PC-3 (cell line): ENCODE measurements around the gene ARRB2. TPM values are rescaled to one million over a fixed set of nuclear protein-coding genes. Genes with fewer than 3 reads are reported as not detected.

Source experiments
- ATAC-seq: fragments of 200-7000 bp; cut with Tn5 transposase; 2 replicates; pipeline ENCODE4 v1.9.1; 2020; ENCODE audit warnings: mild to moderate bottlenecking, moderate library complexity
- BruUV-seq: library from RNA; stranded (reverse); fragments of 400-500 nt; replicated peaks from 2 replicates; lab custom pipeline; 2021; lab: Mats Ljungman, UMichigan
- CTCF ChIA-PET: fragments of 300-600 bp; sonication (Branson Sonifier 250); formaldehyde crosslinking; loops from one replicate; lab custom pipeline; 2022; ENCODE audit warnings: antibody characterized with exemption; lab: Charles Lee
- POLR2A ChIA-PET: fragments of 300-600 bp; sonication (Branson Sonifier 250); formaldehyde crosslinking; loops from one replicate; lab custom pipeline; 2022; ENCODE audit warnings: antibody characterized with exemption; ENCODE audit not compliant: unreplicated experiment; lab: Charles Lee
- DNase-seq: peaks from one replicate; pipeline ENCODE4 v3.0.0-alpha.2; 2015
- H2AFZ ChIP-seq: fragments of 300-600 bp; sonication (generic); 2 replicates; pipeline ENCODE4 v1.6.0; 2016; ENCODE audit warnings: antibody characterized with exemption, low read length
- H3F3A ChIP-seq: fragments of 300-600 bp; sonication (generic); one replicate; pipeline ENCODE4 v1.6.0; 2017; ENCODE audit warnings: antibody characterized with exemption, low read length, control low read depth, mild to moderate bottlenecking; ENCODE audit not compliant: unreplicated experiment
- H3K27ac ChIP-seq: fragments of 300-600 bp; sonication (generic); 2 replicates; pipeline ENCODE4 v1.5.1; 2016; ENCODE audit warnings: mild to moderate bottlenecking, low read length
- H3K27me3 ChIP-seq: fragments of 300-600 bp; sonication (generic); 2 replicates; pipeline ENCODE4 v1.6.1; 2016; ENCODE audit warnings: low read length, mixed read lengths
- H3K36me3 ChIP-seq: fragments of 300-600 bp; sonication (generic); 2 replicates; pipeline ENCODE4 v1.6.1; 2016; ENCODE audit warnings: low read depth, mixed run types, low read length, mixed read lengths
- H3K4me1 ChIP-seq: fragments of 300-600 bp; sonication (generic); 2 replicates; pipeline ENCODE4 v1.5.1; 2016; ENCODE audit warnings: low read length; ENCODE audit not compliant: insufficient read depth
- H3K4me2 ChIP-seq: fragments of 300-600 bp; sonication (generic); 2 replicates; pipeline ENCODE4 v1.6.0; 2016; ENCODE audit warnings: low read length
- H3K4me3 ChIP-seq: fragments of 300-600 bp; sonication (generic); 2 replicates; pipeline ENCODE4 v1.5.1; 2016; ENCODE audit warnings: mild to moderate bottlenecking, low read length, mixed read lengths
- H3K79me2 ChIP-seq: fragments of 300-600 bp; sonication (generic); 2 replicates; pipeline ENCODE4 v1.6.1; 2017; ENCODE audit warnings: low read length, mixed read lengths
- H3K9ac ChIP-seq: fragments of 300-600 bp; sonication (generic); 2 replicates; pipeline ENCODE4 v1.6.0; 2016; ENCODE audit warnings: mild to moderate bottlenecking, low read length
- H3K9me2 ChIP-seq: fragments of 300-600 bp; sonication (generic); replicated peaks from 2 replicates; pipeline ENCODE4 v1.6.1; 2016; ENCODE audit warnings: mixed run types, low read length, mixed read lengths
- H3K9me3 ChIP-seq: fragments of 300-600 bp; sonication (generic); 2 replicates; pipeline ENCODE4 v1.6.1; 2016; ENCODE audit warnings: low read length, mixed read lengths
- H4K20me1 ChIP-seq: fragments of 300-600 bp; sonication (generic); 2 replicates; pipeline ENCODE4 v1.6.1; 2016; ENCODE audit warnings: low read length, mixed read lengths
- EZH2 ChIP-seq: fragments of 300-600 bp; sonication (generic); IDR thresholded peaks from one replicate; pipeline ENCODE4 v1.6.1; 2017; ENCODE audit warnings: antibody characterized with exemption, mild to moderate bottlenecking, low read length; ENCODE audit not compliant: unreplicated experiment
- EZH2phosphoT487 ChIP-seq: fragments of 300-600 bp; sonication (generic); IDR thresholded peaks from 2 replicates; pipeline ENCODE4 v1.6.1; 2018; ENCODE audit warnings: mild to moderate bottlenecking, antibody characterized with exemption, low read length, borderline replicate concordance
- intact Hi-C: fragments of 100-400 bp; cut with micrococcal nuclease; formaldehyde crosslinking; loops from 2 replicates; pipeline ENCODE4 v1.9.0; 2023
- total RNA-seq: library from RNA; depleted of rRNA; stranded (reverse); fragments of >200 nt; gene quantifications from 2 replicates; pipeline ENCODE4 v1.2.3, GENCODE V29; 2014; rRNA removed
- TF ChIP-seq, protein P1 (sequence below): fragments of 300-600 bp; sonication (generic); conservative IDR thresholded peaks from 2 replicates; pipeline ENCODE4 v1.5.1; 2017; ENCODE audit warnings: antibody characterized with exemption, low read depth, mild to moderate bottlenecking, low read length

ARRB2 gene
- total RNA-seq, 1 experiment from 2014 or later, result 28.1 TPM

DNA sequence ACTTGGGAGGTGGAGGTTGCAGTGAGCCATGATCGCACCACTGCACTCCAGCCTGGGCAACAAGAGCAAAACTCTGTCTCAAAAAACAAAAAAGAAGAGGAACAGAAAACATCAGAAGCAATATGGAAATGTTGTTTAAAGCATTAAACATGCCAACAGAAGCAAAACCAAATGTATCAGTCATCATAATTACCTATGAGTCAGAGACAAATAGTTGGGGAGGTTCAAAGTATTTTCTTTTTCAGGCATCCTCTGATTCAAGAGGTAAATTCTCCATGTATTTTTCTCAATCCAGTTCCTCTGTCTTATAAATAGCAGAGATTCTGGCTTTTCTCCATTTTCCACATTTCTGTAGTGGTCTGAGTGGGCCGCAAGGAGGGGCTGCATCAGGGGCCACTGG is 59.2 kb downstream of the ARRB2 start:
- Histone ChIP-seq H3K4me2 (0 out of 2 replicates have a peak overlapping the region, but pooled peaks have one; percentile 10), H3K36me3 (no peaks in the 10 kb centered on the region), H3K9me2 (no peaks in the 10 kb centered on the region), H3K9me3 (no peaks in the 10 kb centered on the region), H2AFZ (no peak overlapping the region), H3K4me3 (no peak overlapping the region), H3K27ac (no peak overlapping the region), H3K27me3 (no peaks in the 10 kb centered on the region), H3K9ac (no peak overlapping the region), H3K79me2 (no peaks in the 10 kb centered on the region), H4K20me1 (no peaks in the 10 kb centered on the region), H3F3A (no peaks in the 10 kb centered on the region), H3K4me1 (peaks cover 12% of the 10 kb centered on the region)
- CTCF ChIA-PET, result no interaction called here
- POLR2A ChIA-PET, result no interaction called here
- peak; percentile 59 for ATAC-seq
- BruUV-seq, result no TSS peak
- peak; percentile 62 for DNase-seq
- no peak for TF ChIP-seq EZH2phosphoT487
- TF ChIP-seq, protein P1, sequence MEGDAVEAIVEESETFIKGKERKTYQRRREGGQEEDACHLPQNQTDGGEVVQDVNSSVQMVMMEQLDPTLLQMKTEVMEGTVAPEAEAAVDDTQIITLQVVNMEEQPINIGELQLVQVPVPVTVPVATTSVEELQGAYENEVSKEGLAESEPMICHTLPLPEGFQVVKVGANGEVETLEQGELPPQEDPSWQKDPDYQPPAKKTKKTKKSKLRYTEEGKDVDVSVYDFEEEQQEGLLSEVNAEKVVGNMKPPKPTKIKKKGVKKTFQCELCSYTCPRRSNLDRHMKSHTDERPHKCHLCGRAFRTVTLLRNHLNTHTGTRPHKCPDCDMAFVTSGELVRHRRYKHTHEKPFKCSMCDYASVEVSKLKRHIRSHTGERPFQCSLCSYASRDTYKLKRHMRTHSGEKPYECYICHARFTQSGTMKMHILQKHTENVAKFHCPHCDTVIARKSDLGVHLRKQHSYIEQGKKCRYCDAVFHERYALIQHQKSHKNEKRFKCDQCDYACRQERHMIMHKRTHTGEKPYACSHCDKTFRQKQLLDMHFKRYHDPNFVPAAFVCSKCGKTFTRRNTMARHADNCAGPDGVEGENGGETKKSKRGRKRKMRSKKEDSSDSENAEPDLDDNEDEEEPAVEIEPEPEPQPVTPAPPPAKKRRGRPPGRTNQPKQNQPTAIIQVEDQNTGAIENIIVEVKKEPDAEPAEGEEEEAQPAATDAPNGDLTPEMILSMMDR, result no peak
- no peak for TF ChIP-seq EZH2
- intact Hi-C loops, result no loop called here

Other genes starting within 250 kb of the ARRB2 start
- 2.6 and 7.9 TPM in 2 replicates for gene SPNS2, start 211.8 kb upstream of the ARRB2 start, total RNA-seq
- 155 and 171 TPM in 2 replicates for gene MYBBP1A, start 155.2 kb upstream of the ARRB2 start, total RNA-seq
- gene GGT6, start 150.1 kb upstream of the ARRB2 start, total RNA-seq, result not detected in 2 replicates
- gene SMTNL2, start 126.1 kb upstream of the ARRB2 start, total RNA-seq, result not detected in 2 replicates
- gene ALOX15, start 69.0 kb upstream of the ARRB2 start, total RNA-seq, result 0.81 TPM in 1 of 2 replicates, not detected in the other
- gene PELP1, start 6.5 kb upstream of the ARRB2 start, total RNA-seq, result 35.1 and 37.6 TPM in 2 replicates
- 25.4 and 28.9 TPM in 2 replicates for gene MED11, start 20.8 kb downstream of the ARRB2 start, total RNA-seq
- 0.51 and 0.58 TPM in 2 replicates for gene ZMYND15, start 29.2 kb downstream of the ARRB2 start, total RNA-seq
- gene CXCL16, start 29.3 kb downstream of the ARRB2 start, total RNA-seq, result 22.1 and 38.7 TPM in 2 replicates
- not detected in 2 replicates for gene TM4SF5, start 61.3 kb downstream of the ARRB2 start, total RNA-seq
- gene VMO1, start 75.7 kb downstream of the ARRB2 start, total RNA-seq, result 1.2 and 3.1 TPM in 2 replicates
- gene GLTPD2, start 78.3 kb downstream of the ARRB2 start, total RNA-seq, result 0.98 TPM in 1 of 2 replicates, not detected in the other
- 281 and 405 TPM in 2 replicates for gene PSMB6, start 85.5 kb downstream of the ARRB2 start, total RNA-seq
- 24.3 and 27.3 TPM in 2 replicates for gene PLD2, start 96.5 kb downstream of the ARRB2 start, total RNA-seq
- 44.5 and 64.8 TPM in 2 replicates for gene MINK1, start 122.7 kb downstream of the ARRB2 start, total RNA-seq
- gene C17orf107, start 188.9 kb downstream of the ARRB2 start, total RNA-seq, result 0.35 and 0.36 TPM in 2 replicates
- gene CHRNE, start 192.5 kb downstream of the ARRB2 start, total RNA-seq, result 0.11 TPM in 1 of 2 replicates, not detected in the other
- not detected in 2 replicates for gene GP1BA, start 221.6 kb downstream of the ARRB2 start, total RNA-seq
- gene SLC25A11, start 229.4 kb downstream of the ARRB2 start, total RNA-seq, result 64.3 and 72.1 TPM in 2 replicates
- 37.8 and 43.1 TPM in 2 replicates for gene RNF167, start 229.6 kb downstream of the ARRB2 start, total RNA-seq
- 1,914 and 2,339 TPM in 2 replicates for gene PFN1, start 237.9 kb downstream of the ARRB2 start, total RNA-seq
- gene ENO3, start 240.5 kb downstream of the ARRB2 start, total RNA-seq, result 2.4 and 7.5 TPM in 2 replicates